K562 (cell line): ENCODE data around the gene SLC35A4. TPM values are rescaled to one million over a fixed set of nuclear protein-coding genes. Genes with fewer than 3 reads are reported as not detected.

Experiments used
- CCNT2 ChIP-seq: IDR thresholded peaks from 2 replicates; pipeline ENCODE4 v1.6.1; 2011; ENCODE audit warnings: borderline replicate concordance, low read depth, mild to moderate bottlenecking, moderate library complexity, mixed read lengths, low read length; ENCODE audit not compliant: insufficient read length; ENCODE audit errors: extremely low read depth
- ETS1 ChIP-seq: conservative IDR thresholded peaks from 2 replicates; pipeline ENCODE4 v1.6.1; 2011; ENCODE audit warnings: low read depth, mild to moderate bottlenecking, low read length; ENCODE audit not compliant: control insufficient read depth
- FOXK1 ChIP-seq: sonication (generic); formaldehyde crosslinking; IDR thresholded peaks from 2 replicates; pipeline ENCODE4 v1.8.0; 2022; ENCODE audit warnings: missing genetic modification reagents, mild to moderate bottlenecking, borderline replicate concordance
- GATA2 ChIP-seq: sonication (generic); formaldehyde crosslinking; IDR thresholded peaks from 2 replicates; pipeline ENCODE4 v1.4.0; 2020; ENCODE audit warnings: mild to moderate bottlenecking, missing genetic modification reagents
- MAFF ChIP-seq: IDR thresholded peaks from 2 replicates; pipeline ENCODE4 v1.6.1; 2012; ENCODE audit warnings: low read length, improper control_type of control experiment
- NCOA2 ChIP-seq, 2 experiments: fragments of 450-650 bp; IDR thresholded peaks; 2 replicates each; pipeline ENCODE4 v1.6.1; 2018; ENCODE audit warnings: mild to moderate bottlenecking in 2 of 2, moderate library complexity in 1 of 2; ENCODE audit not compliant: partially characterized antibody in 2 of 2
- NFIX ChIP-seq: fragments of 250-450 bp; sonication (Bioruptor Pico); IDR thresholded peaks from 2 replicates; pipeline ENCODE4 v1.4.0; 2020; ENCODE audit warnings: low read depth, mild to moderate bottlenecking, moderate library complexity
- POLR2B ChIP-seq: fragments of 450-650 bp; IDR thresholded peaks from 2 replicates; pipeline ENCODE4 v1.6.1; 2018; ENCODE audit warnings: low read depth; ENCODE audit not compliant: partially characterized antibody
- RBM22 ChIP-seq: fragments of 200-400 bp; formaldehyde crosslinking; IDR thresholded peaks from 2 replicates; pipeline ENCODE4 v1.6.1; 2018; ENCODE audit warnings: low read length, low read depth; ENCODE audit not compliant: poor library complexity, severe bottlenecking
- SPI1 ChIP-seq: IDR thresholded peaks from 2 replicates; pipeline ENCODE4 v1.6.1; 2011; ENCODE audit warnings: low read depth, low read length, control low read depth, borderline replicate concordance
- TAF7 ChIP-seq: fragments of 450-650 bp; IDR thresholded peaks from 2 replicates; pipeline ENCODE4 v1.6.1; 2016; ENCODE audit warnings: missing genetic modification characterization, missing compliant biosample characterization
- ZMIZ1 ChIP-seq, 2 experiments: fragments of 150-350 bp in 1 of 2; IDR thresholded peaks; 2 replicates each; pipeline ENCODE4 v1.6.1; 2012 to 2016; ENCODE audit warnings: low read depth in 2 of 2, low read length in 2 of 2, mild to moderate bottlenecking in 1 of 2, moderate library complexity in 1 of 2
- ZNF764 ChIP-seq: fragments of 250-450 bp; sonication (Bioruptor Pico); IDR thresholded peaks from 2 replicates; pipeline ENCODE4 v1.4.0; 2020; ENCODE audit warnings: low read depth, mild to moderate bottlenecking, moderate library complexity
- polyA plus RNA-seq, 8 experiments: library from polyadenylated mRNA; depleted of rRNA in 4 of 8; stranded (reverse) in 5 of 8; unstranded in 3 of 8; fragments of >200 nt; fragmentation: Nextera tagmentation in 2 of 8; fragmentation: Illumina TruSeq in 1 of 8; extraction: Ambion mirVana in 2 of 8; extraction: Trizol in 1 of 8; gene quantifications; 2 replicates each; pipeline versions ENCODE4 v1.2.1 to v1.2.3, GENCODE V29; 2011 to 2014; ENCODE audit warnings: inconsistent platforms in 1 of 8, missing spikeins in 1 of 8
- total RNA-seq, 7 experiments: library from RNA; depleted of rRNA in 6 of 7; stranded (reverse); fragments of >200 nt in 6 of 7; fragmentation: Illumina TruSeq in 2 of 7; extraction: Trizol in 2 of 7; gene quantifications; 2 replicates each; pipeline versions ENCODE4 v1.2.1 to v1.2.3, GENCODE V29; 2011 to 2021; ENCODE audit warnings: low replicate concordance in 1 of 7
- TF ChIP-seq, protein P1 (sequence below): fragments of 450-650 bp; IDR thresholded peaks from 2 replicates; pipeline ENCODE4 v1.6.1; 2017; ENCODE audit warnings: antibody characterized with exemption
- TF ChIP-seq, protein P2 (sequence below), 2 experiments: fragments of 450-650 bp; IDR thresholded peaks; 2 replicates each; pipeline ENCODE4 v1.6.1; 2018; ENCODE audit warnings: mild to moderate bottlenecking in 2 of 2, low read depth in 1 of 2; ENCODE audit not compliant: partially characterized antibody in 2 of 2

Gene SLC35A4
- total and polyA plus RNA-seq, 9 of the 15 experiments (the other 6 are each of a cell fraction or from before 2014, with no cell fraction given) = 21.8 to 171 (median 42.5) TPM

GRCh38 chr5:140557136-140557805 is 7.4 kb upstream of the SLC35A4 start, which contains the start of gene SRA1 (continued):
- TF ChIP-seq RBM22 (peak; percentile 66), FOXK1 (CRISPR knock-in tag) (no peak), MAFF (no peak), POLR2B (peak; percentile 94), NFIX (CRISPR knock-in tag) (no peak), ZNF764 (CRISPR knock-in tag) (0 out of 2 replicates have a peak, but pooled peaks have one; percentile 10), GATA2 (CRISPR knock-in tag) (no peak), ZMIZ1 (IDR thresholded peaks at IDR 0.05; ENCODE audit: low read depth in 2 of 2, low read length in 2 of 2) (0 out of 4 replicates have a peak, but pooled peaks of 1 of the 2 experiments have one; percentile 11), SPI1 (peak; percentile 91), CCNT2 (peak; percentile 84), ETS1 (peak; percentile 78), NCOA2 (IDR thresholded peaks at IDR 0.05; ENCODE audit: partially characterized antibody in 2 of 2) (no peak), TAF7 (tag) (peak; percentile 76)
- TF ChIP-seq, protein P1, sequence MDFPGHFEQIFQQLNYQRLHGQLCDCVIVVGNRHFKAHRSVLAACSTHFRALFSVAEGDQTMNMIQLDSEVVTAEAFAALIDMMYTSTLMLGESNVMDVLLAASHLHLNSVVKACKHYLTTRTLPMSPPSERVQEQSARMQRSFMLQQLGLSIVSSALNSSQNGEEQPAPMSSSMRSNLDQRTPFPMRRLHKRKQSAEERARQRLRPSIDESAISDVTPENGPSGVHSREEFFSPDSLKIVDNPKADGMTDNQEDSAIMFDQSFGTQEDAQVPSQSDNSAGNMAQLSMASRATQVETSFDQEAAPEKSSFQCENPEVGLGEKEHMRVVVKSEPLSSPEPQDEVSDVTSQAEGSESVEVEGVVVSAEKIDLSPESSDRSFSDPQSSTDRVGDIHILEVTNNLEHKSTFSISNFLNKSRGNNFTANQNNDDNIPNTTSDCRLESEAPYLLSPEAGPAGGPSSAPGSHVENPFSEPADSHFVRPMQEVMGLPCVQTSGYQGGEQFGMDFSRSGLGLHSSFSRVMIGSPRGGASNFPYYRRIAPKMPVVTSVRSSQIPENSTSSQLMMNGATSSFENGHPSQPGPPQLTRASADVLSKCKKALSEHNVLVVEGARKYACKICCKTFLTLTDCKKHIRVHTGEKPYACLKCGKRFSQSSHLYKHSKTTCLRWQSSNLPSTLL = no peak
- TF ChIP-seq, protein P2, sequence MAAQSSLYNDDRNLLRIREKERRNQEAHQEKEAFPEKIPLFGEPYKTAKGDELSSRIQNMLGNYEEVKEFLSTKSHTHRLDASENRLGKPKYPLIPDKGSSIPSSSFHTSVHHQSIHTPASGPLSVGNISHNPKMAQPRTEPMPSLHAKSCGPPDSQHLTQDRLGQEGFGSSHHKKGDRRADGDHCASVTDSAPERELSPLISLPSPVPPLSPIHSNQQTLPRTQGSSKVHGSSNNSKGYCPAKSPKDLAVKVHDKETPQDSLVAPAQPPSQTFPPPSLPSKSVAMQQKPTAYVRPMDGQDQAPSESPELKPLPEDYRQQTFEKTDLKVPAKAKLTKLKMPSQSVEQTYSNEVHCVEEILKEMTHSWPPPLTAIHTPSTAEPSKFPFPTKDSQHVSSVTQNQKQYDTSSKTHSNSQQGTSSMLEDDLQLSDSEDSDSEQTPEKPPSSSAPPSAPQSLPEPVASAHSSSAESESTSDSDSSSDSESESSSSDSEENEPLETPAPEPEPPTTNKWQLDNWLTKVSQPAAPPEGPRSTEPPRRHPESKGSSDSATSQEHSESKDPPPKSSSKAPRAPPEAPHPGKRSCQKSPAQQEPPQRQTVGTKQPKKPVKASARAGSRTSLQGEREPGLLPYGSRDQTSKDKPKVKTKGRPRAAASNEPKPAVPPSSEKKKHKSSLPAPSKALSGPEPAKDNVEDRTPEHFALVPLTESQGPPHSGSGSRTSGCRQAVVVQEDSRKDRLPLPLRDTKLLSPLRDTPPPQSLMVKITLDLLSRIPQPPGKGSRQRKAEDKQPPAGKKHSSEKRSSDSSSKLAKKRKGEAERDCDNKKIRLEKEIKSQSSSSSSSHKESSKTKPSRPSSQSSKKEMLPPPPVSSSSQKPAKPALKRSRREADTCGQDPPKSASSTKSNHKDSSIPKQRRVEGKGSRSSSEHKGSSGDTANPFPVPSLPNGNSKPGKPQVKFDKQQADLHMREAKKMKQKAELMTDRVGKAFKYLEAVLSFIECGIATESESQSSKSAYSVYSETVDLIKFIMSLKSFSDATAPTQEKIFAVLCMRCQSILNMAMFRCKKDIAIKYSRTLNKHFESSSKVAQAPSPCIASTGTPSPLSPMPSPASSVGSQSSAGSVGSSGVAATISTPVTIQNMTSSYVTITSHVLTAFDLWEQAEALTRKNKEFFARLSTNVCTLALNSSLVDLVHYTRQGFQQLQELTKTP (IDR thresholded peaks at IDR 0.05; ENCODE audit: low read depth in 1 of 2, partially characterized antibody in 2 of 2) = no peak
